Thyroid gland (tissue), 4 donors: ENCODE data around the gene HOXC9.

Source experiments
- POLR2A ChIP-seq, 2 donors: fragments of 450-650 bp; IDR thresholded peaks; one replicate each; pipeline ENCODE4 v1.6.1; 2017; ENCODE audit warnings: antibody characterized with exemption in 2 of 2, mild to moderate bottlenecking in 2 of 2, moderate library complexity in 1 of 2
- TF ChIP-seq, protein P1 (sequence below), 6 experiments: fragments of 200-600 bp in 3 of 6; fragments of 450-650 bp in 3 of 6; sonication (generic) in 3 of 6; IDR thresholded peaks; one replicate each; pipeline ENCODE4 v1.5.1; 2016 to 2019; ENCODE audit warnings: antibody characterized with exemption in 6 of 6, mild to moderate bottlenecking in 2 of 6, inconsistent platforms in 1 of 6, moderate library complexity in 1 of 6

DNA sequence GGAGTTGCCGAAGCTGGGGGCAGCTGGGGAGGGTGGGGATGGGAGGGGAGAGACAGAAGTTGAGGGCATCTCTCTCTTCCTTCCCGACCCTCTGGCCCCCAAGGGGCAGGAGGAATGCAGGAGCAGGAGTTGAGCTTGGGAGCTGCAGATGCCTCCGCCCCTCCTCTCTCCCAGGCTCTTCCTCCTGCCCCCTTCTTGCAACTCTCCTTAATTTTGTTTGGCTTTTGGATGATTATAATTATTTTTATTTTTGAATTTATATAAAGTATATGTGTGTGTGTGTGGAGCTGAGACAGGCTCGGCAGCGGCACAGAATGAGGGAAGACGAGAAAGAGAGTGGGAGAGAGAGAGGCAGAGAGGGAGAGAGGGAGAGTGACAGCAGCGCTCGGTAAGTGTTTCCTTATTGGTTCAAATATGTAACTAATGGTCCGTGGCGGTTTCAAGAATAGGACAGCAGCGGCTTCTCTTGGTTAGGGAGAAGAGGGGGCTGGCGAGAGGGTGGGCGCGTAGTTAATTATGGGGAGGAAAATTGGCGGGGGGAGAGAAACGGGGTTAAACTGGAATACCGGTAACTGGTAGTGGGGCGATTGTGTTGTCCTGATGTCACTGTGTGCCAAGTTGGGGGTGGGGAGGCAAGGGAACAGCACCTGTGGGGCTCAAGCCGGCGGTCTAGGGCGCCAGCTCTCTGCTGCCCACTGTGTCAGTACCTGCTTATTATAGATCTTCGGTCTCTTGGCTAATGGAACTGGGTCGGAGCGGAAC lies 17.2 kb downstream of the HOXC9 start:
- TF ChIP-seq, protein P1, sequence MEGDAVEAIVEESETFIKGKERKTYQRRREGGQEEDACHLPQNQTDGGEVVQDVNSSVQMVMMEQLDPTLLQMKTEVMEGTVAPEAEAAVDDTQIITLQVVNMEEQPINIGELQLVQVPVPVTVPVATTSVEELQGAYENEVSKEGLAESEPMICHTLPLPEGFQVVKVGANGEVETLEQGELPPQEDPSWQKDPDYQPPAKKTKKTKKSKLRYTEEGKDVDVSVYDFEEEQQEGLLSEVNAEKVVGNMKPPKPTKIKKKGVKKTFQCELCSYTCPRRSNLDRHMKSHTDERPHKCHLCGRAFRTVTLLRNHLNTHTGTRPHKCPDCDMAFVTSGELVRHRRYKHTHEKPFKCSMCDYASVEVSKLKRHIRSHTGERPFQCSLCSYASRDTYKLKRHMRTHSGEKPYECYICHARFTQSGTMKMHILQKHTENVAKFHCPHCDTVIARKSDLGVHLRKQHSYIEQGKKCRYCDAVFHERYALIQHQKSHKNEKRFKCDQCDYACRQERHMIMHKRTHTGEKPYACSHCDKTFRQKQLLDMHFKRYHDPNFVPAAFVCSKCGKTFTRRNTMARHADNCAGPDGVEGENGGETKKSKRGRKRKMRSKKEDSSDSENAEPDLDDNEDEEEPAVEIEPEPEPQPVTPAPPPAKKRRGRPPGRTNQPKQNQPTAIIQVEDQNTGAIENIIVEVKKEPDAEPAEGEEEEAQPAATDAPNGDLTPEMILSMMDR (IDR thresholded peaks at IDR 0.05), result no peak
- no peak for TF ChIP-seq POLR2A (IDR thresholded peaks at IDR 0.05)
